Activated naive CD4-positive, alpha-beta T cell treated with anti-CD3 and anti-CD28 coated beads for 36 hours (primary cell): ENCODE measurements around the gene ZCCHC4. TPM values are rescaled to one million over a fixed set of nuclear protein-coding genes. Genes with fewer than 3 reads are reported as not detected.
"Not testable (repeated sequence)": the region's sequence is repeated elsewhere in the genome, so short reads cannot be mapped to it uniquely, and the experiment has no call there.

Experiments
- CTCF ChIA-PET: fragments of 350-600 bp; sonication (Branson Sonifier 250); formaldehyde crosslinking; loops from one replicate; lab custom pipeline; 2021; ENCODE audit warnings: antibody characterized with exemption; lab: Charles Lee
- DNase-seq: peaks from one replicate; pipeline ENCODE4 v3.0.0-alpha.2; 2020
- H3K27ac Mint-ChIP-seq: one replicate; pipeline ENCODE4 v1.8.0; 2021; ENCODE audit warnings: mild to moderate bottlenecking, mixed read lengths
- H3K27me3 Mint-ChIP-seq: one replicate; pipeline ENCODE4 v1.8.0; 2021; ENCODE audit warnings: low read depth, mixed read lengths
- H3K36me3 Mint-ChIP-seq: one replicate; pipeline ENCODE4 v1.8.0; 2021; ENCODE audit warnings: low read depth, mixed read lengths
- H3K4me1 Mint-ChIP-seq: one replicate; pipeline ENCODE4 v1.8.0; 2021; ENCODE audit warnings: low read depth, mixed read lengths
- H3K4me3 Mint-ChIP-seq: one replicate; pipeline ENCODE4 v1.8.0; 2021; ENCODE audit warnings: mild to moderate bottlenecking, moderate library complexity, mixed read lengths
- H3K9me3 Mint-ChIP-seq: one replicate; pipeline ENCODE4 v1.8.0; 2021; ENCODE audit warnings: mixed read lengths
- intact Hi-C: fragments of 100-400 bp; cut with micrococcal nuclease; formaldehyde crosslinking; loops from one replicate; pipeline ENCODE4 v1.15.1; 2023
- total RNA-seq, 2 experiments: library from RNA; stranded (reverse); gene quantifications; one replicate each; pipeline ENCODE4 v1.2.3, GENCODE V29; 2021

Gene ZCCHC4
- total RNA-seq, 2 experiments from 2014 or later = 10.5 to 11.9 TPM

DNA sequence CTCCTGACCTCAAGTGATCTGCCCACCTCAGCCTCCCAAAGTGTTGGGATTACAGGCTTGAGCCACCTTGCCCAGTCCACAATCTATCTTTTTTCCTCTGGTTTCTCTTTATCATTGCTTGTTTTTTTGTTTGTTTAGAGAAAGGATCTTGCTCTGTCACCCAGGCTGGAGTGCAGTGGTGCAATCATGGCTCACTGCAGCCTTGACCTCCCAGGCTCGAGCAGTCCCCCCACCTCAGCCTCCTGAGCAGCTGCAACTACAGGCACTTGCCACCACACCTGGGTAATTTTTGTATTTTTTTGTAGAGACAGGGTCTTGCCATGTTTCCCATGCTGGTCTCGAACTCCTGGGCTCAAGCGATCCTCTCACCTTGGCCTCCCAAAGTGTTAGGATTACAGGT is 15.9 kb downstream of the ZCCHC4 start:
- intact Hi-C loops, DNase-seq, H3K27ac Mint-ChIP-seq, H3K27me3 Mint-ChIP-seq, H3K9me3 Mint-ChIP-seq, H3K36me3 Mint-ChIP-seq, H3K4me3 Mint-ChIP-seq: not testable (repeated sequence)
- CTCF ChIA-PET = interaction anchor here (1.9 kb wide), 1 partner anchor 16 kb away, joined by 8 read pairs; the partner anchor contains the start of gene ZCCHC4
- H3K4me1 Mint-ChIP-seq = peaks cover 17% of the 10 kb centered on the region

DNA sequence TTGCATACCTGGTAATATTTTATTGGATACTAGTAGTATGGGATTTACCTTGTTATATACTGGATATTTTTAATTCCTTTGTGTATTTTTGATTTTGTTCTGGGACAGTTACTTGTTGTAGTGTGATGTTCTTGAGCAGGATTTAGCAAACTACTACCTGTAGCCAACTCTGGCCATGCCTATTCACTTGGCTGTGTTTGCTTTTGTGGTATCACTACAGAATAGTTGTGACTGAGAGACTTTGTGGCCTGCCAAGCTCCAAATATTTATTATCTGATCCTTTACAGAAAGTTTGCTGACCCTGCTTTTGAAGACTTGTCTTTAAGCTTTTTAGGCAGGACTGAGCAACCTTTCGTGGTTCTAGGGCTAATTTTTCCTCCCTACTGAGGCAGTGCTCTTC is 17.8 kb downstream of the ZCCHC4 start:
- Mint-ChIP-seq H3K4me3 (no peak overlapping the region), H3K4me1 (peaks cover 17% of the 10 kb centered on the region), H3K27ac (no peak overlapping the region), H3K36me3 (peaks cover 10% of the 10 kb centered on the region), H3K27me3 (no peaks in the 10 kb centered on the region), H3K9me3 (no peaks in the 10 kb centered on the region)
- intact Hi-C loops = no loop called here
- CTCF ChIA-PET = interaction anchor here (0.8 to 3.8 kb wide), 2 partner anchors 18 to 35 kb away, joined by 4 to 32 read pairs; partner anchors contain the start of gene ZCCHC4
- no peak for DNase-seq

DNA sequence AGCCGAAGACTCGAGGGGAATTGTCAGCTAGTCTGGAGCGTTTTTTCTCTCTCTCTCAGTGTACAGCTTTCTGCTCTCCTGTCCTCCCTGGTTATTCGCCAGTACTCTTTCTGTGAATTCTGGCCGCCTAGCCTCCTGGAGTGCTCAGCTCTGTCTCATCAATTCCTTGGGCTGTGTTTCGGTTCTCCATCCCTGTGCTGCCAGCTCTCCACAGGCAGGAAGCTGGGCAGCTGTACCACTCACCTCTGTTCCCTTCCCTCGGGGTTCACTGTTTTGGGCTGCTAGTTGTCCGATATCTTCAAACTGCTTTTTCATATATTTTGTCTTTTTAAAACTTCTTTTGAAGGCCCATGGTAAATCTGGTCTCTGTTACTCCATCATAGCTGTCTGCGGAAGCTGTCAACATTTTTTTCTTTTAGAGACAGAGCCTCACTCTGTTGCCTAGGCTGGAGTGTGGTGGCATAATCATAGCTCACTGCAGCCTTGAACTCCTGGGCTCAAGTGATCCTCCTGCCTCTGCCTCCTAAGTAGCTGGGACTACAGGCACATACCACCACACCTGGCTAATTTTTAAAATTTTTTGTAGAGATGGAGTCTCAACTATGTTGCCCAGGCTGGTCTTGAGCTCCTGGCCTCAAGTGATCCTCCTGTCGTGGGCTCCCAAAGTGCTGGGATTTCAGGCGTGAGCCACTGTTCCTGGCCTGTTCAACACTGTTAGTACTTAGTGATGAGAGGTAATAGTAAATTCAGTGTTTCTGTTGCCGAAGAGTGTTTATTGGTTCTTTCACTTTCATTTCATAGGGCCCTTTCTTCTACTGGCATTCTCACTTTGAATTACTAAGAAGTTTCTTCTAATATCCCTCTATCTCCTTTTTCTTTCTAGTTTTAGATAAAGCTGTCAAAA is 18.6 kb downstream of the ZCCHC4 start:
- H3K9me3 Mint-ChIP-seq = no peaks in the 10 kb centered on the region
- CTCF ChIA-PET = interaction anchor here (0.8 to 3.8 kb wide), 7 partner anchors 12 to 98 kb away, joined by 3 to 32 read pairs (median 3); partner anchors contain the start of genes PI4K2B and ZCCHC4
- H3K36me3 Mint-ChIP-seq = peaks cover 10% of the 10 kb centered on the region
- no peaks in the 10 kb centered on the region for H3K27me3 Mint-ChIP-seq
- H3K4me1 Mint-ChIP-seq = peaks cover 17% of the 10 kb centered on the region
- intact Hi-C loops = loop anchor here (1.0 kb wide), 1 partner anchor 10 kb away; no protein-coding TSS in a partner anchor
- peak overlapping the region; percentile 62 for H3K27ac Mint-ChIP-seq
- DNase-seq = no peak
- H3K4me3 Mint-ChIP-seq = peak overlapping the region; percentile 53

DNA sequence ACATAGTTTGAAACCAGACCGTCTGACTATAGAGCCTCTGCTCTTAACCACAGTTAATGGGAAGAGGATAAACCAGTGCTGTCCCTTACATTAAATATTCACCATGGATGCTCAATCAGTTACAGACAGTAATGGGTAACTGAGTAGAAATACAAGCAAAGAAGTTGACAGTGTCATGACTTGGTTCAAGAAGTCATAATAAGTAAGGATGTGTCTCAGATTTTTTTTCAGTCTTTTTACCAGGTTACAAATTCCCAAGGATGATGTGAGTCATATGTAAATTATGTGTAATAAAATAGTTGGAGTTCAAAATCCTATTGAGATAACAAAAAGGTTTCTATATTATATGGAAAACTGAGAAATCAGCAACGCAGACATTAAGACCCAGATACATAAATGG is 31.1 kb downstream of the ZCCHC4 start:
- H3K27ac Mint-ChIP-seq = no peak overlapping the region

DNA sequence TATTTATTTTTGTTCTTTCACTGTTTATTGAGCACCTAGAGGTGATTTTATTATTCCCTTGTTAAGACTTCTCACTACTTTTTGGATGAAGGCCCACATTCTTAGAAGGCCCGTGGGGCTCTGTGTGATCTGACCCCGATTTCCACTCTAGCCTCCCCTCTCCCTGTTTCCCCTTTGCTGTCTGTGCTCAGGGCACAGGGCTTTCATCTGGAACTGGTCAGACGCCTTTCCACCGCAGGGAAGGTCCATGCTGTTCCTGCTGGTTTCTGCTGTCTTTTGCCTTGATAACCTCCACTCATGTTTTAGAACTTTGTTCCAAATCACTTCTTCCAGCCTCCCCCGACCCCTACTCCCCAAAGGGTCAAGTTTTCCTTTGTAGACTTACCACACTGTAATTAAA is 33.2 kb downstream of the ZCCHC4 start:
- H3K27ac Mint-ChIP-seq = no peak overlapping the region
- CTCF ChIA-PET = interaction anchor here (2.0 kb wide), 1 partner anchor 33 kb away, joined by 9 read pairs; the partner anchor contains the start of gene ZCCHC4
- no peaks in the 10 kb centered on the region for H3K9me3 Mint-ChIP-seq
- H3K4me1 Mint-ChIP-seq = peaks cover 6% of the 10 kb centered on the region
- no peaks in the 10 kb centered on the region for H3K27me3 Mint-ChIP-seq
- intact Hi-C loops = loop anchor here (2.0 kb wide), 1 partner anchor 25 kb away; no protein-coding TSS in a partner anchor
- H3K36me3 Mint-ChIP-seq = peaks cover 7% of the 10 kb centered on the region
- no peak for DNase-seq
- no peak overlapping the region for H3K4me3 Mint-ChIP-seq

More for the DNA sequence above, 31.1 kb downstream of the ZCCHC4 start:
- Mint-ChIP-seq H3K36me3 (peaks cover 13% of the 10 kb centered on the region), H3K9me3 (no peaks in the 10 kb centered on the region), H3K27me3 (no peaks in the 10 kb centered on the region), H3K4me3 (no peak overlapping the region), H3K4me1 (peaks cover 6% of the 10 kb centered on the region)
- CTCF ChIA-PET = no interaction called here
- DNase-seq = no peak
- intact Hi-C loops = no loop called here

DNA sequence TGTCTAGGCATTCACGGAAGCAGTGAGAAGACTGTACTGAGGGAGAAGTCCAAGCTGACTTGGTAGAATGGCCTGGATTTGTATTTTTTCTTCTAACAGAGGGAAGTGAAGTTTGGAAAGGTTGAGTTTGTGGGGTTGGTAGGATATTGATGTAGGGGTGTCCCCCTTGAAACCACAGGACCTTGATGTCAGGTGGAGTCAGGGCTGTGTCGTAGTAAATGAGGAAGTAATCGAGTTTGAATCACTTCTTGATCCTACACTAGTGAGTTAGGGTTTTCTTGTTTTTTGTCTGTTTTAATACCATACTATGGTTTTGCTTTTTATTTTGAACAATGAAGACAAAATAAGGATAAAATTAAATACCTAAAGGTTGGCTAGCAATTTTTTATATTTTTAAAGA is 34.3 kb downstream of the ZCCHC4 start:
- H3K27me3 Mint-ChIP-seq = no peaks in the 10 kb centered on the region

DNA sequence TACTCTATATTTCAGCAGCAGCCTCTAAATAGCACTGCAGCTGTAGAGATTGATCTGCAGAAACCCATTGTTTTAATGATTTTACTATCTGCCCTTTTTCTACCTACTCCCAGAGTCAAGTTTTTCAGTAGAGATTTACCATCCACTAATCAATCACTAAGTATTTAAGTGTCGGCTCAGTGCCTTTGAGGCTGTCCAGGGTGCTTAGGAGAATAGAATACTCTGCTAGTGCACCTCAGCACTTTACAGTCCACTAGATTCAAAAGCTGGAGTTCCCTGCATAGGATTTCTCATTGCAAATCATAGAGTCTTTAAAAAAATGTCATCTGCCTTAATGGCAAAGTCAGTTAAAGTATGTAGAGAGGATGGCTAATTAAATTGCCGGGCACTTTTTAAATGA is 34.9 kb downstream of the ZCCHC4 start:
- H3K27ac Mint-ChIP-seq = no peak overlapping the region
- DNase-seq = no peak
- no peaks in the 10 kb centered on the region for H3K9me3 Mint-ChIP-seq
- H3K4me1 Mint-ChIP-seq = peaks cover 6% of the 10 kb centered on the region
- peaks cover 11% of the 10 kb centered on the region for H3K36me3 Mint-ChIP-seq
- intact Hi-C loops = loop anchor here (2.0 kb wide), 1 partner anchor 27 kb away; no protein-coding TSS in a partner anchor
- CTCF ChIA-PET = interaction anchor here (1.2 kb wide), 1 partner anchor 20 kb away, joined by 4 read pairs; no protein-coding TSS in a partner anchor
- no peaks in the 10 kb centered on the region for H3K27me3 Mint-ChIP-seq
- H3K4me3 Mint-ChIP-seq = no peak overlapping the region

More for the DNA sequence above, 34.3 kb downstream of the ZCCHC4 start:
- Mint-ChIP-seq H3K4me1 (peaks cover 6% of the 10 kb centered on the region), H3K36me3 (peaks cover 8% of the 10 kb centered on the region), H3K9me3 (no peaks in the 10 kb centered on the region), H3K4me3 (no peak overlapping the region), H3K27ac (no peak overlapping the region)
- DNase-seq = peak; percentile 11
- CTCF ChIA-PET = interaction anchor here (1.2 to 2.0 kb wide), 2 partner anchors 20 to 35 kb away, joined by 4 to 9 read pairs; partner anchors contain the start of gene ZCCHC4
- intact Hi-C loops = loop anchor here (2.0 kb wide), 1 partner anchor 26 kb away; no protein-coding TSS in a partner anchor

DNA sequence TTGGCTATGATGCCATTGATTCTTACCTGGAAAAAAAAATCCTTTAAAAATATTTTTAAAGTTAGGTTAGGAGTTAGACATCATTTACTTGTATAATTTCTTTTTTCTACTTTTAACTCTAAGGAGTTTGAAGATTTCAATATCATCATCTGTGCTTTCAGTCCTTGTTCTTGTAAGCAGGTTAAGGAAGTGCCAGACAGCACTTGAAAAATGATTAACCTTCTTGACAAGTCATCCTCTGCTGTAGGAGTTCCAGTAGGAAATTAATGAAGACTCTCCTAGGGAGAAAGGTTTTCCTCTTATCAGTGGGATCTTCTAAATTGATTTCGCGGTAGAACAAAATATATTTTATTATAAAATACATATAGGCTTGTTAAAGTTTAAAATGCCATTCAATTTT is 35.4 kb downstream of the ZCCHC4 start:
- H3K4me1 Mint-ChIP-seq = peaks cover 6% of the 10 kb centered on the region
- no peaks in the 10 kb centered on the region for H3K9me3 Mint-ChIP-seq
- H3K4me3 Mint-ChIP-seq = no peak overlapping the region
- H3K36me3 Mint-ChIP-seq = peaks cover 10% of the 10 kb centered on the region
- no peaks in the 10 kb centered on the region for H3K27me3 Mint-ChIP-seq
- DNase-seq = no peak
- H3K27ac Mint-ChIP-seq = no peak overlapping the region
- CTCF ChIA-PET = interaction anchor here (1.2 kb wide), 1 partner anchor 19 kb away, joined by 4 read pairs; no protein-coding TSS in a partner anchor
- intact Hi-C loops = loop anchor here (2.0 kb wide), 1 partner anchor 27 kb away; no protein-coding TSS in a partner anchor

DNA sequence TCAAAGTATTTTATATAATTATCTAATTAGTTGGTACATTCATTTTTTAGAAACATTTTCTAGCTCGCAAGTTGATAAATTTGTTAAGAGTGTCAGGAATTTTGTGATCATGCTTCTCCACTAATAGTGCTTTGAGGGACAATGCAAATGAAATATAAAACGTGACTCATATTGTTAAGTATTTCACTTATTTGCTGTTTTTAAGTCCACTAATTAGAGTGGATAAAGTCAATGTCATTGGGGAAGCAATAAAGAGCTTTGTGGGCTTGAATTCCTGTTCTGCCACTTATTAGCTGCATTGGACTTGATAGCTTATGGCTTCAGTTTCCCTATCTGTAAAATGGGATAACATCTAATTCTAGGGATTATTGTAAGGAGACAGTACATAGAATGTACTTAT is 38.0 kb downstream of the ZCCHC4 start:
- Mint-ChIP-seq H3K4me1 (peaks cover 6% of the 10 kb centered on the region), H3K36me3 (peaks cover 8% of the 10 kb centered on the region), H3K27me3 (no peaks in the 10 kb centered on the region), H3K9me3 (no peaks in the 10 kb centered on the region), H3K4me3 (no peak overlapping the region), H3K27ac (no peak overlapping the region)
- DNase-seq = no peak
- CTCF ChIA-PET = interaction anchor here (0.6 kb wide), 1 partner anchor 16 kb away, joined by 5 read pairs; no protein-coding TSS in a partner anchor
- intact Hi-C loops = no loop called here

DNA sequence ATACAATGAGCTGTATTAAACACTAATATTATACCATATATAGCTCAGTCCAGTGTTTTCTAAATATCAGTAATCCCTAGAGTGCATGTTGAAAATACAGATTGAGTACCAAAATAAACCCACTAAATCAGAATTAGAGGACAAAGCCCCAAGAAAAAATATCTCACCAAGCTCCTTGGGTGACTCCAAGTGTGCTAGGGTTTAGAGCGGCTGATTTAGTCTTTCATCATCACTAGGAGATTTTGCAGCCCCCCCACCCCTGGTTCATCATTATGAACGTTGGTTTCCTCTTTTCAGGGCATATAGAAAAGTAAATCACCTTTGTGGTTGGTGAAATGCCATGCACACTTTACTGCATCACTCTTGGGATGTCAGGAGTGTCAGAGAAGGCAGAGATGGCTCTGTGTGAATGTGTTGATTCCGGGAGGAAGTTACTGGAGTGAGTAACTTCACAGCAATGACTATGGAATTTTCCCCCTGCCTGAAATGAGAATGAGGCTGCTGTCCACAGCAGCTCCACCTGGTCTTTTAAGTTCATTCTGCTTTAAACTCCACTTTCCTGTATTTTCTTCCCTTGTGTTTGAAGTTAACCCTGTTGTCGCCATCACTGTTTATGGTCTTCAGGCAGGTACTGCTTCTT is 39.3 kb downstream of the ZCCHC4 start:
- CTCF ChIA-PET = interaction anchor here (1.1 to 1.3 kb wide), 2 partner anchors 14 to 173 kb away, joined by 3 read pairs; no protein-coding TSS in a partner anchor

DNA sequence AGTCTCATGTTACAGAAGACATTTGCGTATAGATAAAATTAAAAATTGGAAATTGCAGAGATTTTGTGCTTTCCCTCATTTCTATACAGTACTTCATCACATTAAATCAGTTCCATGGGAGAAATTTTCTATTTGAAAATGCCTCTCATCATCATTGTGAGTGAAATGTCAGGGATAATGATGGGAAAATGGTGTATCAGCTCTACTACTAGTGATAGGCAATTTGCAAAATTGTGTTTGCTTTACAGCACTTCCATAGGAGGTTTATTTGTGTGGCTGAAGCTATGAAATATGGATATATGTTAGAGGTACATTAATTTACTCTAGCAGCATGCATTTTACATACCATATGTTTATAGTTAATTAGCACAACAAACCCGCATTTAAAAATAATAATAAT is 43.5 kb downstream of the ZCCHC4 start:
- Mint-ChIP-seq H3K4me3 (no peak overlapping the region), H3K27ac (no peak overlapping the region), H3K27me3 (no peaks in the 10 kb centered on the region), H3K36me3 (peaks cover 19% of the 10 kb centered on the region), H3K9me3 (peaks cover 5% of the 10 kb centered on the region), H3K4me1 (no peaks in the 10 kb centered on the region)
- CTCF ChIA-PET = interaction anchor here (3.9 kb wide), 1 partner anchor 11 kb away, joined by 28 read pairs; no protein-coding TSS in a partner anchor
- no peak for DNase-seq
- intact Hi-C loops = no loop called here

More for the DNA sequence above, 39.3 kb downstream of the ZCCHC4 start:
- H3K36me3 Mint-ChIP-seq = peaks cover 11% of the 10 kb centered on the region
- intact Hi-C loops = no loop called here
- no peak overlapping the region for H3K27ac Mint-ChIP-seq
- H3K9me3 Mint-ChIP-seq = no peaks in the 10 kb centered on the region
- H3K4me1 Mint-ChIP-seq = peaks cover 2% of the 10 kb centered on the region
- H3K27me3 Mint-ChIP-seq = no peaks in the 10 kb centered on the region
- DNase-seq = no peak
- no peak overlapping the region for H3K4me3 Mint-ChIP-seq
